ENCODE results near the gene FAM161B.

- TF ChIP-seq POLR2A (IDR thresholded peaks at IDR 0.05) (no peak), CTCF (IDR thresholded peaks at IDR 0.05) (no peak)
Observed at GRCh38 chr14:73937012-73937411, 12.9 kb downstream of the FAM161B start.
